Measurements from ENCODE around the gene BICD2.

The BICD2 gene

GRCh38 chr9:92713528-92713927 is 51.1 kb downstream of the BICD2 start:
- H3K4me1 ChIP-seq (ENCODE audit: control insufficient read depth, insufficient read depth, low read length) = peaks cover 12% of the 10 kb centered on the region
- H3K27me3 ChIP-seq (ENCODE audit: control insufficient read depth, insufficient read depth, low read length) = no peaks in the 10 kb centered on the region
- no peaks in the 10 kb centered on the region for H3K9me3 ChIP-seq (ENCODE audit: control insufficient read depth, low read length)
- H3K36me3 ChIP-seq (ENCODE audit: control insufficient read depth, insufficient read depth, low read length) = peaks cover 8% of the 10 kb centered on the region
- no peak overlapping the region for H3K4me3 ChIP-seq (ENCODE audit: low read length)
- no peak overlapping the region for H3K9ac ChIP-seq (ENCODE audit: low read length)

- Histone ChIP-seq H3K4me3 (ENCODE audit: low read length) (no peak overlapping the region), H3K4me1 (ENCODE audit: control insufficient read depth, insufficient read depth, low read length) (peaks cover 12% of the 10 kb centered on the region), H3K9ac (ENCODE audit: low read length) (no peak overlapping the region), H3K27me3 (ENCODE audit: control insufficient read depth, insufficient read depth, low read length) (no peaks in the 10 kb centered on the region), H3K9me3 (ENCODE audit: control insufficient read depth, low read length) (no peaks in the 10 kb centered on the region), H3K36me3 (ENCODE audit: control insufficient read depth, insufficient read depth, low read length) (peaks cover 8% of the 10 kb centered on the region)
Measured at GRCh38 chr9:92712767-92713166, 51.9 kb downstream of the BICD2 start.

- H3K27me3 ChIP-seq (ENCODE audit: control insufficient read depth, insufficient read depth, low read length) = no peaks in the 10 kb centered on the region
- H3K4me3 ChIP-seq (ENCODE audit: low read length) = no peak overlapping the region
- H3K36me3 ChIP-seq (ENCODE audit: control insufficient read depth, insufficient read depth, low read length) = peaks cover 8% of the 10 kb centered on the region
- peaks cover 12% of the 10 kb centered on the region for H3K4me1 ChIP-seq (ENCODE audit: control insufficient read depth, insufficient read depth, low read length)
- no peak overlapping the region for H3K9ac ChIP-seq (ENCODE audit: low read length)
- H3K9me3 ChIP-seq (ENCODE audit: control insufficient read depth, low read length) = no peaks in the 10 kb centered on the region
Measured at GRCh38 chr9:92711844-92712243, 52.8 kb downstream of the BICD2 start.

GRCh38 chr9:92711146-92711545 is 53.5 kb downstream of the BICD2 start:
- Histone ChIP-seq H3K9me3 (ENCODE audit: control insufficient read depth, low read length) (no peaks in the 10 kb centered on the region), H3K9ac (ENCODE audit: low read length) (no peak overlapping the region), H3K27me3 (ENCODE audit: control insufficient read depth, insufficient read depth, low read length) (no peaks in the 10 kb centered on the region), H3K4me1 (ENCODE audit: control insufficient read depth, insufficient read depth, low read length) (peaks cover 6% of the 10 kb centered on the region), H3K36me3 (ENCODE audit: control insufficient read depth, insufficient read depth, low read length) (peaks cover 8% of the 10 kb centered on the region), H3K4me3 (ENCODE audit: low read length) (no peak overlapping the region)

GRCh38 chr9:92710368-92710767 is 54.3 kb downstream of the BICD2 start:
- H3K27me3 ChIP-seq (ENCODE audit: control insufficient read depth, insufficient read depth, low read length) = no peaks in the 10 kb centered on the region
- no peaks in the 10 kb centered on the region for H3K4me1 ChIP-seq (ENCODE audit: control insufficient read depth, insufficient read depth, low read length)
- H3K4me3 ChIP-seq (ENCODE audit: low read length) = no peak overlapping the region
- H3K36me3 ChIP-seq (ENCODE audit: control insufficient read depth, insufficient read depth, low read length) = peaks cover 4% of the 10 kb centered on the region
- no peak overlapping the region for H3K9ac ChIP-seq (ENCODE audit: low read length)
- H3K9me3 ChIP-seq (ENCODE audit: control insufficient read depth, low read length) = no peaks in the 10 kb centered on the region

- Histone ChIP-seq H3K9ac (ENCODE audit: low read length) (no peak overlapping the region), H3K36me3 (ENCODE audit: control insufficient read depth, insufficient read depth, low read length) (peaks cover 2% of the 10 kb centered on the region), H3K4me1 (ENCODE audit: control insufficient read depth, insufficient read depth, low read length) (no peaks in the 10 kb centered on the region), H3K4me3 (ENCODE audit: low read length) (no peak overlapping the region), H3K27me3 (ENCODE audit: control insufficient read depth, insufficient read depth, low read length) (no peaks in the 10 kb centered on the region), H3K9me3 (ENCODE audit: control insufficient read depth, low read length) (no peaks in the 10 kb centered on the region)
Measured at GRCh38 chr9:92709954-92710353, 54.7 kb downstream of the BICD2 start.

- Histone ChIP-seq H3K4me1 (ENCODE audit: control insufficient read depth, insufficient read depth, low read length) (no peaks in the 10 kb centered on the region), H3K4me3 (ENCODE audit: low read length) (no peak overlapping the region), H3K36me3 (ENCODE audit: control insufficient read depth, insufficient read depth, low read length) (no peaks in the 10 kb centered on the region), H3K9me3 (ENCODE audit: control insufficient read depth, low read length) (no peaks in the 10 kb centered on the region), H3K27me3 (ENCODE audit: control insufficient read depth, insufficient read depth, low read length) (no peaks in the 10 kb centered on the region), H3K9ac (ENCODE audit: low read length) (no peak overlapping the region)
Measured at GRCh38 chr9:92709240-92709639, 55.4 kb downstream of the BICD2 start.

GRCh38 chr9:92707530-92707929 is 57.1 kb downstream of the BICD2 start:
- H3K9ac ChIP-seq (ENCODE audit: low read length) = no peak overlapping the region
- H3K27me3 ChIP-seq (ENCODE audit: control insufficient read depth, insufficient read depth, low read length) = no peaks in the 10 kb centered on the region
- H3K36me3 ChIP-seq (ENCODE audit: control insufficient read depth, insufficient read depth, low read length) = no peaks in the 10 kb centered on the region
- H3K4me3 ChIP-seq (ENCODE audit: low read length) = no peak overlapping the region
- H3K9me3 ChIP-seq (ENCODE audit: control insufficient read depth, low read length) = no peaks in the 10 kb centered on the region
- H3K4me1 ChIP-seq (ENCODE audit: control insufficient read depth, insufficient read depth, low read length) = no peaks in the 10 kb centered on the region

- H3K9ac ChIP-seq (ENCODE audit: low read length) = no peak overlapping the region
- no peaks in the 10 kb centered on the region for H3K4me1 ChIP-seq (ENCODE audit: control insufficient read depth, insufficient read depth, low read length)
- H3K36me3 ChIP-seq (ENCODE audit: control insufficient read depth, insufficient read depth, low read length) = no peaks in the 10 kb centered on the region
- H3K27me3 ChIP-seq (ENCODE audit: control insufficient read depth, insufficient read depth, low read length) = no peaks in the 10 kb centered on the region
- H3K9me3 ChIP-seq (ENCODE audit: control insufficient read depth, low read length) = no peaks in the 10 kb centered on the region
- no peak overlapping the region for H3K4me3 ChIP-seq (ENCODE audit: low read length)
Measured at GRCh38 chr9:92706218-92706940, 58.3 kb downstream of the BICD2 start.

- no peaks in the 10 kb centered on the region for H3K27me3 ChIP-seq (ENCODE audit: control insufficient read depth, insufficient read depth, low read length)
- no peak overlapping the region for H3K4me3 ChIP-seq (ENCODE audit: low read length)
- H3K36me3 ChIP-seq (ENCODE audit: control insufficient read depth, insufficient read depth, low read length) = no peaks in the 10 kb centered on the region
- H3K9ac ChIP-seq (ENCODE audit: low read length) = no peak overlapping the region
- H3K4me1 ChIP-seq (ENCODE audit: control insufficient read depth, insufficient read depth, low read length) = no peaks in the 10 kb centered on the region
- H3K9me3 ChIP-seq (ENCODE audit: control insufficient read depth, low read length) = no peaks in the 10 kb centered on the region
Measured at GRCh38 chr9:92704528-92704927, 60.1 kb downstream of the BICD2 start.

- Histone ChIP-seq H3K9ac (ENCODE audit: low read length) (no peak overlapping the region), H3K27me3 (ENCODE audit: control insufficient read depth, insufficient read depth, low read length) (no peaks in the 10 kb centered on the region), H3K36me3 (ENCODE audit: control insufficient read depth, insufficient read depth, low read length) (no peaks in the 10 kb centered on the region), H3K9me3 (ENCODE audit: control insufficient read depth, low read length) (no peaks in the 10 kb centered on the region), H3K4me3 (ENCODE audit: low read length) (no peak overlapping the region), H3K4me1 (ENCODE audit: control insufficient read depth, insufficient read depth, low read length) (no peaks in the 10 kb centered on the region)
Measured at GRCh38 chr9:92696619-92697018, 68.0 kb downstream of the BICD2 start.

GRCh38 chr9:92686954-92687353 is 77.7 kb downstream of the BICD2 start:
- Histone ChIP-seq H3K4me3 (ENCODE audit: low read length) (no peak overlapping the region), H3K36me3 (ENCODE audit: control insufficient read depth, insufficient read depth, low read length) (no peaks in the 10 kb centered on the region), H3K4me1 (ENCODE audit: control insufficient read depth, insufficient read depth, low read length) (no peaks in the 10 kb centered on the region), H3K9me3 (ENCODE audit: control insufficient read depth, low read length) (no peaks in the 10 kb centered on the region), H3K27me3 (ENCODE audit: control insufficient read depth, insufficient read depth, low read length) (no peaks in the 10 kb centered on the region), H3K9ac (ENCODE audit: low read length) (no peak overlapping the region)

- no peaks in the 10 kb centered on the region for H3K9me3 ChIP-seq (ENCODE audit: control insufficient read depth, low read length)
- H3K4me1 ChIP-seq (ENCODE audit: control insufficient read depth, insufficient read depth, low read length) = no peaks in the 10 kb centered on the region
- H3K36me3 ChIP-seq (ENCODE audit: control insufficient read depth, insufficient read depth, low read length) = no peaks in the 10 kb centered on the region
- no peak overlapping the region for H3K4me3 ChIP-seq (ENCODE audit: low read length)
- no peaks in the 10 kb centered on the region for H3K27me3 ChIP-seq (ENCODE audit: control insufficient read depth, insufficient read depth, low read length)
- H3K9ac ChIP-seq (ENCODE audit: low read length) = no peak overlapping the region
Measured at GRCh38 chr9:92685022-92685421, 79.6 kb downstream of the BICD2 start.

Data from mucosa of stomach (tissue), 1 donor.